K562 (cell line): ENCODE data around the gene TIPARP. TPM values are rescaled to one million over a fixed set of nuclear protein-coding genes. Genes with fewer than 3 reads are reported as not detected.

Source experiments
- BDP1 ChIP-seq: IDR thresholded peaks from 3 replicates; pipeline ENCODE4 v1.6.1; 2011; ENCODE audit not compliant: insufficient read length, insufficient read depth
- BHLHE40 ChIP-seq: IDR thresholded peaks from 2 replicates; pipeline ENCODE4 v1.6.1; 2011; ENCODE audit warnings: low read length, improper control_type of control experiment
- CBFA2T2 ChIP-seq: fragments of 450-650 bp; conservative IDR thresholded peaks from 2 replicates; pipeline ENCODE4 v1.6.1; 2017; ENCODE audit warnings: mild to moderate bottlenecking
- CTBP1 ChIP-seq: fragments of 450-650 bp; IDR thresholded peaks from 2 replicates; pipeline ENCODE4 v1.6.1; 2016; ENCODE audit warnings: borderline replicate concordance
- E2F6 ChIP-seq, 2 experiments: IDR thresholded peaks; 2 replicates each; pipeline ENCODE4 v1.6.1; 2011; ENCODE audit warnings: borderline replicate concordance in 1 of 2, control low read depth in 1 of 2, low read depth in 1 of 2, low read length in 1 of 2, mild to moderate bottlenecking in 1 of 2, mixed read lengths in 1 of 2, moderate library complexity in 1 of 2; ENCODE audit not compliant: insufficient read depth in 1 of 2, insufficient read length in 1 of 2, poor library complexity in 1 of 2, severe bottlenecking in 1 of 2; ENCODE audit errors: extremely low read depth in 1 of 2
- ETS1 ChIP-seq: conservative IDR thresholded peaks from 2 replicates; pipeline ENCODE4 v1.6.1; 2011; ENCODE audit warnings: low read depth, mild to moderate bottlenecking, low read length; ENCODE audit not compliant: control insufficient read depth
- FOXJ3 ChIP-seq: sonication (generic); formaldehyde crosslinking; IDR thresholded peaks from 2 replicates; pipeline ENCODE4 v1.4.0; 2020; ENCODE audit warnings: mild to moderate bottlenecking, missing genetic modification reagents
- FOXM1 ChIP-seq, 2 experiments: fragments of 450-650 bp in 1 of 2; sonication (generic) in 1 of 2; formaldehyde crosslinking in 1 of 2; IDR thresholded peaks; 2 replicates each; pipeline versions ENCODE4 v1.6.1 to v1.9.0; 2017 to 2022; ENCODE audit warnings: low read depth in 2 of 2, mild to moderate bottlenecking in 2 of 2, missing genetic modification reagents in 1 of 2, moderate library complexity in 1 of 2
- GABPB2 ChIP-seq: fragments of 250-450 bp; sonication (Bioruptor Pico); conservative IDR thresholded peaks from 2 replicates; pipeline ENCODE4 v1.5.1; 2021; ENCODE audit warnings: mild to moderate bottlenecking
- HMGXB4 ChIP-seq: sonication (generic); formaldehyde crosslinking; IDR thresholded peaks from 2 replicates; pipeline ENCODE4 v1.8.1; 2023; ENCODE audit warnings: mild to moderate bottlenecking, missing genetic modification reagents
- MEIS2 ChIP-seq: fragments of 450-650 bp; IDR thresholded peaks from 2 replicates; pipeline ENCODE4 v1.6.1; 2014; ENCODE audit warnings: mild to moderate bottlenecking; ENCODE audit not compliant: partially characterized antibody
- NCOA2 ChIP-seq, 2 experiments: fragments of 450-650 bp; IDR thresholded peaks; 2 replicates each; pipeline ENCODE4 v1.6.1; 2018; ENCODE audit warnings: mild to moderate bottlenecking in 2 of 2, moderate library complexity in 1 of 2; ENCODE audit not compliant: partially characterized antibody in 2 of 2
- NFIX ChIP-seq: fragments of 250-450 bp; sonication (Bioruptor Pico); IDR thresholded peaks from 2 replicates; pipeline ENCODE4 v1.4.0; 2020; ENCODE audit warnings: low read depth, mild to moderate bottlenecking, moderate library complexity
- PTBP1 ChIP-seq: fragments of 200-400 bp; formaldehyde crosslinking; IDR thresholded peaks from 2 replicates; pipeline ENCODE4 v1.6.1; 2017; ENCODE audit warnings: low read depth, low read length
- PTRF ChIP-seq: fragments of 450-650 bp; IDR thresholded peaks from 2 replicates; pipeline ENCODE4 v1.6.1; 2016; ENCODE audit warnings: mild to moderate bottlenecking, missing genetic modification characterization, missing compliant biosample characterization
- TRIM28 ChIP-seq: fragments of 450-650 bp; IDR thresholded peaks from 2 replicates; pipeline ENCODE4 v1.6.1; 2017
- VEZF1 ChIP-seq: fragments of 200-800 bp; sonication (Bioruptor generic); IDR thresholded peaks from 2 replicates; pipeline ENCODE4 v1.6.1; 2017; ENCODE audit warnings: missing genetic modification characterization, missing compliant biosample characterization
- XRCC3 ChIP-seq: fragments of 450-650 bp; IDR thresholded peaks from 2 replicates; pipeline ENCODE4 v1.6.1; 2017; ENCODE audit warnings: mild to moderate bottlenecking, moderate library complexity
- ZNF699 ChIP-seq: fragments of 250-450 bp; sonication (Bioruptor Pico); IDR thresholded peaks from 2 replicates; pipeline ENCODE4 v1.8.0; 2021; ENCODE audit warnings: mild to moderate bottlenecking, moderate library complexity; ENCODE audit not compliant: insufficient replicate concordance
- polyA plus RNA-seq, 8 experiments: library from polyadenylated mRNA; depleted of rRNA in 4 of 8; stranded (reverse) in 5 of 8; unstranded in 3 of 8; fragments of >200 nt; fragmentation: Nextera tagmentation in 2 of 8; fragmentation: Illumina TruSeq in 1 of 8; extraction: Ambion mirVana in 2 of 8; extraction: Trizol in 1 of 8; gene quantifications; 2 replicates each; pipeline versions ENCODE4 v1.2.1 to v1.2.3, GENCODE V29; 2011 to 2014; ENCODE audit warnings: inconsistent platforms in 1 of 8, missing spikeins in 1 of 8
- total RNA-seq, 7 experiments: library from RNA; depleted of rRNA in 6 of 7; stranded (reverse); fragments of >200 nt in 6 of 7; fragmentation: Illumina TruSeq in 2 of 7; extraction: Trizol in 2 of 7; gene quantifications; 2 replicates each; pipeline versions ENCODE4 v1.2.1 to v1.2.3, GENCODE V29; 2011 to 2021; ENCODE audit warnings: low replicate concordance in 1 of 7

TIPARP gene
- total and polyA plus RNA-seq, 9 of the 15 experiments (the other 6 are each of a cell fraction or from before 2014, with no cell fraction given): 2.4 to 29.4 (median 15.1) TPM

GRCh38 chr3:156626104-156626503, 48.3 kb upstream of the TIPARP start (continued):
- TF ChIP-seq ETS1 (no peak), NCOA2 (IDR thresholded peaks at IDR 0.05; ENCODE audit: partially characterized antibody in 2 of 2) (no peak), BDP1 (no peak), HMGXB4 (CRISPR knock-in tag) (no peak), ZNF699 (CRISPR knock-in tag) (no peak), MEIS2 (no peak), BHLHE40 (0 out of 2 replicates have a peak, but pooled peaks have one; percentile 30), VEZF1 (CRISPR knock-in tag) (no peak), PTBP1 (no peak), FOXJ3 (CRISPR knock-in tag) (no peak), GABPB2 (CRISPR knock-in tag) (no peak), TRIM28 (no peak), CTBP1 (0 out of 2 replicates have a peak, but pooled peaks have one; percentile 27), NFIX (CRISPR knock-in tag) (no peak), CBFA2T2 (no peak), FOXM1 (IDR thresholded peaks at IDR 0.05; ENCODE audit: low read depth) (no peak), FOXM1 (CRISPR knock-in tag; IDR thresholded peaks at IDR 0.05; ENCODE audit: low read depth) (no peak), PTRF (tag) (no peak), XRCC3 (no peak), E2F6 (IDR thresholded peaks at IDR 0.05; ENCODE audit: borderline replicate concordance in 1 of 2, extremely low read depth in 1 of 2, insufficient read depth in 1 of 2, insufficient read length in 1 of 2, low read depth in 1 of 2, low read length in 1 of 2, poor library complexity in 1 of 2, severe bottlenecking in 1 of 2) (peak in 1 of 2 experiments; percentile 51)
